Cardiac fibroblast (primary cell): Measurements from ENCODE around the gene CD320.
"Not testable (repeated sequence)": the region's sequence is repeated elsewhere in the genome, so short reads cannot be mapped to it uniquely, and the experiment has no call there.

Experiments
- DNase-seq, 2 donors: peaks; one replicate each; pipeline versions ENCODE4 v3.0.0 to v3.0.0-alpha.2; 2010; ENCODE audit warnings: low read depth in 2 of 2
- H3K4me3 ChIP-seq, 2 donors: replicated peaks in 1 of 2; 1 replicate in 1 of 2; 2 replicates in 1 of 2; pipeline ENCODE4 v1.5.1; 2011; ENCODE audit warnings: low read depth in 2 of 2, low read length in 2 of 2, mild to moderate bottlenecking in 2 of 2, moderate library complexity in 1 of 2
- TF ChIP-seq, protein P1 (sequence below): IDR thresholded peaks from one replicate; pipeline ENCODE4 v1.5.1; 2011; ENCODE audit warnings: low read depth, mild to moderate bottlenecking, low read length, inconsistent platforms

The CD320 gene

DNA sequence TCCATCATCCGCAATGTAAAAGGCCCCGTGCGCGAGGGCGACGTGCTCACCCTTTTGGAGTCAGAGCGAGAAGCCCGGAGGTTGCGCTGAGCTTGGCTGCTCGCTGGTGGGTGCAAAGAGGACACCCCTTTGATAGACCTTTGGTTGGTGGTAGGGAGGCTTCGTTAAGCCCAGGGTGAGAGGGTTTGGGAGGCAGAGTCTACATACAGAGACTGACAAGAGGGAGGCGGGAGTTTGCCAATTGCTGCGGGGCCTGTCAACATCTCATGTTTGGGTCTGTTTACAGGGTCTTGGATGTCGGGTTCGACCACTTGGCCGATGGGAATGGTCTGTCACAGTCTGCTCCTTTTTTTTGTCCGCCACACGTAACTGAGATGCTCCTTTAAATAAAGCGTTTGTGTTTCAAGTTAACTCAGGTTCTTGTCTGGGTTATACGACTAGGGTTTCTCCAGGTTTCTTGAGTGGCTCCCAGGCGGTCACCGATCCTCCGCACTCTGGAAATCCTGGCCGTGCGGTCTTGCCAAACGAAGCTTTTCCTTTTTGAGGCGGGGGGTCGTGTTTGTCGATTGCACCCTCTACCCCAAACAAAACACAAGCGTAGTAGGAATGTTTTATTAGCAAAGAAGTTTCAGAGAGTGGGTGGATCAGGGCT lies 14.0 kb upstream of the CD320 start:
- TF ChIP-seq, protein P1, sequence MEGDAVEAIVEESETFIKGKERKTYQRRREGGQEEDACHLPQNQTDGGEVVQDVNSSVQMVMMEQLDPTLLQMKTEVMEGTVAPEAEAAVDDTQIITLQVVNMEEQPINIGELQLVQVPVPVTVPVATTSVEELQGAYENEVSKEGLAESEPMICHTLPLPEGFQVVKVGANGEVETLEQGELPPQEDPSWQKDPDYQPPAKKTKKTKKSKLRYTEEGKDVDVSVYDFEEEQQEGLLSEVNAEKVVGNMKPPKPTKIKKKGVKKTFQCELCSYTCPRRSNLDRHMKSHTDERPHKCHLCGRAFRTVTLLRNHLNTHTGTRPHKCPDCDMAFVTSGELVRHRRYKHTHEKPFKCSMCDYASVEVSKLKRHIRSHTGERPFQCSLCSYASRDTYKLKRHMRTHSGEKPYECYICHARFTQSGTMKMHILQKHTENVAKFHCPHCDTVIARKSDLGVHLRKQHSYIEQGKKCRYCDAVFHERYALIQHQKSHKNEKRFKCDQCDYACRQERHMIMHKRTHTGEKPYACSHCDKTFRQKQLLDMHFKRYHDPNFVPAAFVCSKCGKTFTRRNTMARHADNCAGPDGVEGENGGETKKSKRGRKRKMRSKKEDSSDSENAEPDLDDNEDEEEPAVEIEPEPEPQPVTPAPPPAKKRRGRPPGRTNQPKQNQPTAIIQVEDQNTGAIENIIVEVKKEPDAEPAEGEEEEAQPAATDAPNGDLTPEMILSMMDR, result no peak
- peak in 1 of 2 donors; percentile 20 for DNase-seq

DNA sequence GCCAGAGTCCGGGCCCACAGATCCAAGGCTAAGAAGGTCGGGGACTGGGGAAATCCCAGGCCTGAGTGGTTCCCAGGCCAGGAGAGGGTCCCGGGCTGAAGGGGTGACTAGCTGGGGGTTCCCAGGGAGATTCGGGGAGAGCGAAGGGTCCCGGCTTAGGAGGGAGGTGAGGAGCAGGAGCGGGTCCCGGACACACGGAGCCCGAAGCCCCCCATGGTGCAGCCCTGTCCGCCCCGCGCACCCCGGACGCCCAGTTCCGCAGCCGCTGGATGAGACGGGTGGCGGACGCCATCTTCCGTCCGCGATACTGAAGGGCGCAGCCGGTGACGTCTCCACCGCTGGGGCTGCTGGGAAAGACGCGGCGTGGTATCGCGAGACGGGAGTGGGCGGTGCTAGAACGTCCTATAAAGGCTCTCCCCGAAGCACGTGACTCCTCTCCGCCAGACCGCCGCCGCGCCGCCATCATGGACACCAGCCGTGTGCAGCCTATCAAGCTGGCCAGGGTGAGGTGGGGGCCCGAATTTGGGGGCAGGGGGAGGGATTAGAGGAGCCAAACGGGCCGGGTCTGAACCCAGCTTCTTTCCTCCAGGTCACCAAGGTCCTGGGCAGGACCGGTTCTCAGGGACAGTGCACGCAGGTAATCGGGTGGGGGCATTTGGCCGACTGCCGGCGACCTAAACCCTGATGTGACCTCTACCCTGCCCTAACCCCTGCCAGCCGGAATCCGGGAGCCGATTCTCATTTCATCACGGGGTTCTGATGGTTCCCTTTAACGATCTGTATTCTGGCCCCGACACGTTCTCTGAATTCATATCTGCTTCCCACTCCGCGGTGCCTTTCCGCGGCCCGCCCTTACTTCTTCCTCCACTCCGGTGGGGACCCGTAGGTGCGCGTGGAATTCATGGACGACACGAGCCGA lies 13.2 kb upstream of the CD320 start, which contains the start of the genes NDUFA7 and RPS28:
TSS of gene NDUFA7 (minus strand) at position 309 of the 919 bp plus-strand sequence. CDS start at position 292, 17 bp downstream.
TSS of gene RPS28 (plus strand) at position 430 of the 919 bp plus-strand sequence. CDS start at position 465, 35 bp downstream.
- TF ChIP-seq, protein P1, result no peak
- peak within 1 kb of the TSS; percentile 98 to 99 for H3K4me3 ChIP-seq
- DNase-seq, result peak; percentile 97 to 98

More for the DNA sequence above, 14.0 kb upstream of the CD320 start:
- H3K4me3 ChIP-seq, result peak overlapping the region; percentile 98 to 99

DNA sequence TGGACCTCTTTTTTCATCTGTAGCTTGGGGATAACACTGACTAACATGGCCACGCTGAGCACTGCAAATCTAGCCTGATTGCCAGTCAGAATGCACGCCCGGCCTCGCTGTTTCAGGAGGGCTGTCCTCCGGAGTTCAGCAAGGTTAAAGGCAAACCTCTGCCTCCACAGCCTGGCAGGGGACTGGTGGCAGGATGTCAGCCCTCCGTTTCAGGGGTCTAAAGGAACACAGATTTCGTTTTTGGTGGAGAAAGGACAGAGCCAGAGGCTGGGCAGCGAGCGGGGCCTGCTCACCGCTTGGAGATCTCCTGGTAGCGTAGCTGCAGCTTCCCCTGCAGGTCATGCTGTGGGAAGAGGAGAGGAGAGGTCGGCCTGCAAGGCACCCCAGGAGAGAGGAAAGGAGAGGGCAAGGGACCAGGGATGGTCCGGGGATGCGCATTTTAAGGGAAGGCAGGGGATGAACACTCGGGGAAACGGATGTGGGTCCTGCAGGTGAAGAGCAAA lies 12.5 kb upstream of the CD320 start:
- TF ChIP-seq, protein P1, result no peak
- peak overlapping the region; percentile 98 to 99 for H3K4me3 ChIP-seq
- peak in 1 of 2 donors; percentile 26 for DNase-seq

DNA sequence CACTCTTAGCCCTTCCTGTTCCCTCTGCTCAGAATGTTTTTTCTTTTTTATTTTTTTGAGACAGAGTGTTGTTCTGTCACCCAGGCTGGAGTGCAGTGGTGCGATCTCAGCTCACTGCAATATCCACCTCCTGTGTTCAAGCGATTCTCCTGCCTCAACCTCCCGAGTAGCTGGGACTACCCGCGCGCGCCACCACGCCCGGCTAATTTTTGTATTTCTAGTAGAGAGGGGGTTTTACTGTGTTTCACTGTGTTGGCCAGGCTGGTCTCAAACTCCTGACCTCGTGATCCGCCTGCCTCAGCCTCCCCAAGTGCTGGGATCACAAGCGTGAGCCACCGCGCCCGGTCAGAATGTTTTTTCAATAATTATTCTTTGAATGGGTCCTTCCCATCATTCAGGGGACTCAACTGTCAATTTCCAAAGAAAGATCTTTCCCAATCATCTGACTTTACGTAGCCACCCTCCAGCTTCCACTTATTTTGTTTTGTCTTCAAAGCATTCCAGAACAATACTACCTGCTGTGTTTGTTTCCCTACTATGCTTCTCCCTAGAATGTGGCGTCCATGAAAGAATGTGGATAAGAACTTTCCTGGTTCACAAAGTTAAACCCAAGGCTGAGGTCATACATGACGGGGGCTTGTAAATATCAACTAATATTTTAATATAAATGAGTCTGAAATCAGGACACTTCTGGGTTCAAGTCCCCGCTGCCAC lies 11.8 kb upstream of the CD320 start:
- peak overlapping the region; percentile 98 to 99 for H3K4me3 ChIP-seq
- no peak for DNase-seq
- TF ChIP-seq, protein P1, result no peak

DNA sequence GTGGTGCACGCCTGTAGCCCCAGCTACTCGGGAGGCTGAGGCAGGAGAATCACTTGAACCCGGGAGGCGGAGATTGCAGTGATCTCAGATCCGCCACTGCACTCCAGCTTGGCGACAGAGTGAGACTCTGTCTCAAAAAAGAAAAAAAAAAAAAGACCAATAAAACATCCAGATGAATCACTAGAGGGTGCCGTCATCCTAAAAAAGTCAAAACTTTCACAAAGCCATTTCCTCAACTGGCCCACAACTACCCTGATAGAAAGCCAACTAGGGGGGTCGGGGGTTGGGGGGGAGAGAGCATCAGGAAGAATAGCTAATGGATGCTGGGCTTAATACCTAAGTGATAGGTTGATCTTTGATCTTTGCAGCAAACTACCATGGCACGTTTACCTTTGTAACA lies 10.7 kb upstream of the CD320 start:
- DNase-seq, result peak in 1 of 2 donors; percentile 34
- H3K4me3 ChIP-seq, result not testable (repeated sequence)

DNA sequence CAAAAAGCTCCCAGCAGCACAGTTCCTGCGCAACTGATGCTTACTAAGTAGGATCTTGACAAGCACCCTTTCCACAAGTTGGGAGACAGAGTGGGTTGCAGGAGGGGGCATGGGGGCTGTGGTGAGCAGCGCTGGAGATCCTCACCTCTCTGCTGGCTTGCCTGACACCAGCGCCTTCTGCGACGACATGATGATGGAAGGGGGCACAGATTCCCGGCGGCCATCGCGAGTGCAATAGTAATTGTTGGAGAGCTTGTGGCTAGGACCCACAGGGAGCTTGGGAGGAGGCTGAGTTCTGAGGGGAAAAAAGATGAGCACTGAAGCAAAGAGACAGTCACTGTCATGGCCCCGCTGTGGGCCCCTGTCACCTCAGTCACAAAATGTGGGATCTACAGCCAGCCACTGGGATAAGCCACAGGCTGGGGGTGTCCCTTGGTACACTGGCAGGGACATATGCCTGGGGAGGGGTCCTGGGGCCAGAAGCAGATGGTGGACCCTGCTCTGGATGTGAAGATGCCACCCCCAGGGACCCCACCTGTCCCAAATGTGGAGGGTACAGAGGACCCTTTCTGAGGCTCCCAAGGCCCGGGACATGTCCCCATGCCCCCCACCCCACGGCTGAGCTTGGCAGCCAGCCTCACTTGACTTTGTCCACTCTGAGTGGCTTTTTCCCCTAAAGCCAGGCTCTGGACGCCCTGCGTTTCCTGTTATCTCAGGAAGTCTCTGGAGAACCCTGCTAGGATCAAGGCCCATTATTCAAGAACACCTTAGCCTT lies 8.4 kb upstream of the CD320 start:
- TF ChIP-seq, protein P1, result no peak
- no peak overlapping the region for H3K4me3 ChIP-seq
- no peak for DNase-seq

DNA sequence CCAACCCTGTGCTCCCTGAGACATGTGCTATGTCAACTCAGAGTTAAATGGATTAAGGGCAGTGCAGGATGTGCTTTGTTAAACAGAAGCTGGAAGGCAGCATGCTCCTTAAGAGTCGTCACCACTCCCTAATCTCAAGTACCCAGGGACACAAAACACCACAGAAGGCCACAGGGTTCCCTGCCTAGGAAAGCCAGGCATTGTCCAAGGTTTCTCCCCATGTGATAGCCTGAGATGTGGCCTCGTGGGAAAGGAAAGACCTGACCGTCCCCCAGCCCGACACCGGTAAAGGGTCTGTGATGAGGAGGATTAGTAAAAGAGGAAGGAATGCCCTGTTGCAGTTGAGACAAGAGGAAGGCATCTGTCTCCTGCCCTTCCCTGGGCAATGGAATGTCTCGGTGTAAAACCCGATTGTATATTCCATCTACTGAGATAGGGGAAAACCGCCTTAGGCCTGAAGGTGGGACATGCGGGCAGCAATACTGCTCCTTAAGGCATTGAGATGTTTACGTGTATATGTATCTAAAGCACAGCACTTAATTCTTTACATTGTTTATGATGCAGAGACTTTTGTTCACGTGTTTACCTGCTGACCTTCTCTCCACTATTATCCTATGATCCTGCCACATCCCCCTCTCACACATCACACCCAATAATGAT lies 7.0 kb upstream of the CD320 start:
- not testable (repeated sequence) for H3K4me3 ChIP-seq, DNase-seq
